Lower lobe of right lung (tissue), 2 donors: ENCODE results near the gene OR2B3. TPM values are rescaled to one million over a fixed set of nuclear protein-coding genes. Genes with fewer than 3 reads are reported as not detected.
"Not testable (repeated sequence)": the region's sequence is repeated elsewhere in the genome, so short reads cannot be mapped to it uniquely, and the experiment has no call there.

Experiments
- ATAC-seq, 2 donors: fragments of 200-7000 bp; cut with Tn5 transposase; one replicate each; pipeline ENCODE4 v1.9.1; 2020 to 2022; ENCODE audit warnings: mild to moderate bottlenecking in 2 of 2, moderate library complexity in 2 of 2
- DNase-seq: peaks from one replicate; pipeline ENCODE4 v3.0.0-alpha.2; 2020
- H3K27ac ChIP-seq: fragments of 200-600 bp; one replicate; pipeline ENCODE4 v1.8.0; 2022
- H3K27me3 ChIP-seq: fragments of 200-600 bp; one replicate; pipeline ENCODE4 v1.8.0; 2022; ENCODE audit warnings: low read depth
- H3K36me3 ChIP-seq: fragments of 200-600 bp; one replicate; pipeline ENCODE4 v1.8.0; 2022; ENCODE audit warnings: mild to moderate bottlenecking
- H3K4me1 ChIP-seq: fragments of 200-600 bp; one replicate; pipeline ENCODE4 v1.8.0; 2022
- H3K4me3 ChIP-seq: fragments of 200-600 bp; one replicate; pipeline ENCODE4 v1.8.0; 2022; ENCODE audit warnings: mild to moderate bottlenecking
- H3K9me3 ChIP-seq: fragments of 200-600 bp; one replicate; pipeline ENCODE4 v1.8.0; 2022
- CTCF ChIP-seq: fragments of 200-600 bp; IDR thresholded peaks from one replicate; pipeline ENCODE4 v1.8.0; 2022; ENCODE audit warnings: antibody characterized with exemption, mild to moderate bottlenecking
- intact Hi-C: fragments of 100-400 bp; cut with DNase I; formaldehyde crosslinking; loops from one replicate; pipeline ENCODE4 v1.11.0; 2022
- long read RNA-seq: library from polyadenylated mRNA; unstranded; transcript quantifications from one replicate; pipeline ENCODE4 v2.0.0, GENCODE V29; 2021
- total RNA-seq: library from RNA; stranded (reverse); fragmentation: NEBNext Ultra II Directional; extraction: Animal tissue kit (Norgen Biotek cat#: 25700); gene quantifications from one replicate; pipeline ENCODE4 v1.2.1, GENCODE V29; 2021
- donor health status: DM: no; HTN: yes; CAD: no; lungs with severe emphysema.

Gene OR2B3
- total RNA-seq = not detected
- long read RNA-seq = 0 reads

GRCh38 chr6:29087213-29087612 is at the start of gene OR2B3:
Gene OR2B3, minus strand, starts transcription at chr6:29087313. Its CDS starts 65 bp downstream, at chr6:29087248.
- intact Hi-C loops = no loop called here
- no peaks in the 10 kb centered on the region for H3K36me3 ChIP-seq
- DNase-seq = no peak
- H3K27me3 ChIP-seq = no peaks in the 10 kb centered on the region
- H3K4me3 ChIP-seq = no peak within 1 kb of the TSS
- H3K9me3 ChIP-seq = no peaks in the 10 kb centered on the region
- H3K27ac ChIP-seq = no peak within 1 kb of the TSS
- no peak for TF ChIP-seq CTCF
- no peak for ATAC-seq
- H3K4me1 ChIP-seq = no peaks in the 10 kb centered on the region

- Histone ChIP-seq H3K9me3 (no peaks in the 10 kb centered on the region), H3K36me3 (no peaks in the 10 kb centered on the region), H3K4me1 (no peaks in the 10 kb centered on the region), H3K27me3 (no peaks in the 10 kb centered on the region), H3K27ac (no peak overlapping the region), H3K4me3 (no peak overlapping the region)
- ATAC-seq = no peak
- intact Hi-C loops = no loop called here
- no peak for DNase-seq
- TF ChIP-seq CTCF = no peak
Measured at GRCh38 chr6:29131691-29132090, 44.6 kb upstream of the OR2B3 start.

GRCh38 chr6:29130644-29131043 is 43.5 kb upstream of the OR2B3 start:
- Histone ChIP-seq H3K9me3 (no peaks in the 10 kb centered on the region), H3K27me3 (no peaks in the 10 kb centered on the region), H3K27ac (no peak overlapping the region), H3K4me1 (no peaks in the 10 kb centered on the region), H3K36me3 (no peaks in the 10 kb centered on the region), H3K4me3 (no peak overlapping the region)
- DNase-seq (no peak), ATAC-seq (no peak)
- intact Hi-C loops = no loop called here
- no peak for TF ChIP-seq CTCF

GRCh38 chr6:29129326-29130012 is 42.4 kb upstream of the OR2B3 start:
- TF ChIP-seq CTCF = no peak
- intact Hi-C loops = no loop called here
- no peak for DNase-seq
- H3K4me1 ChIP-seq = no peaks in the 10 kb centered on the region
- no peaks in the 10 kb centered on the region for H3K9me3 ChIP-seq
- H3K36me3 ChIP-seq = no peaks in the 10 kb centered on the region
- H3K27ac ChIP-seq = no peak overlapping the region
- H3K4me3 ChIP-seq = no peak overlapping the region
- ATAC-seq = peak in 1 of 2 donors; percentile 35
- no peaks in the 10 kb centered on the region for H3K27me3 ChIP-seq

GRCh38 chr6:29114964-29115363 is 27.9 kb upstream of the OR2B3 start:
- H3K27me3 ChIP-seq, intact Hi-C loops, H3K9me3 ChIP-seq, ATAC-seq, DNase-seq, H3K27ac ChIP-seq, H3K36me3 ChIP-seq, H3K4me1 ChIP-seq, H3K4me3 ChIP-seq: not testable (repeated sequence)

GRCh38 chr6:29112135-29112534 is 25.0 kb upstream of the OR2B3 start:
- Histone ChIP-seq H3K4me1 (no peaks in the 10 kb centered on the region), H3K27me3 (no peaks in the 10 kb centered on the region), H3K36me3 (no peaks in the 10 kb centered on the region), H3K27ac (no peak overlapping the region), H3K4me3 (no peak overlapping the region), H3K9me3 (no peaks in the 10 kb centered on the region)
- ATAC-seq (no peak), DNase-seq (no peak)
- no peak for TF ChIP-seq CTCF
- intact Hi-C loops = no loop called here
